Astrocyte (in vitro differentiated cells and primary cell): ENCODE data around the gene CPLX4. TPM values are rescaled to one million over a fixed set of nuclear protein-coding genes. Genes with fewer than 3 reads are reported as not detected.

Source experiments
- DNase-seq: peaks from one replicate; pipeline ENCODE4 v3.0.0-alpha.2; 2010; ENCODE audit warnings: low read depth
- FAIRE-seq: peaks from 2 replicates; lab custom pipeline; 2011; peaks lifted over from hg19 to GRCh38; lab: Jason Lieb, UNC
- H2AFZ ChIP-seq: 2 replicates; pipeline ENCODE4 v1.6.0; 2012; ENCODE audit warnings: low read depth, low read length, inconsistent platforms
- H3K27ac ChIP-seq: 2 replicates; pipeline ENCODE4 v1.5.1; 2011; ENCODE audit warnings: low read depth, low read length, inconsistent platforms
- H3K27me3 ChIP-seq: 2 replicates; pipeline ENCODE4 v1.6.0; 2011; ENCODE audit warnings: low read length, inconsistent platforms; ENCODE audit not compliant: insufficient read depth
- H3K36me3 ChIP-seq: 2 replicates; pipeline ENCODE4 v1.5.1; 2011; ENCODE audit warnings: low read length, inconsistent platforms; ENCODE audit not compliant: insufficient read depth
- H3K4me1 ChIP-seq: 2 replicates; pipeline ENCODE4 v1.5.1; 2011; ENCODE audit warnings: low read length, inconsistent platforms; ENCODE audit not compliant: insufficient read depth
- H3K4me2 ChIP-seq: 2 replicates; pipeline ENCODE4 v1.6.0; 2012; ENCODE audit warnings: low read length, inconsistent platforms
- H3K4me3 ChIP-seq: 2 replicates; pipeline ENCODE4 v1.5.1; 2011; ENCODE audit warnings: low read depth, mild to moderate bottlenecking, low read length, inconsistent platforms; ENCODE audit not compliant: insufficient read depth
- H3K79me2 ChIP-seq: 2 replicates; pipeline ENCODE4 v1.6.0; 2012; ENCODE audit warnings: mild to moderate bottlenecking, low read length, inconsistent platforms; ENCODE audit not compliant: insufficient read depth
- H3K9ac ChIP-seq: 2 replicates; pipeline ENCODE4 v1.6.0; 2012; ENCODE audit warnings: mild to moderate bottlenecking, low read length, inconsistent platforms
- H3K9me3 ChIP-seq: 2 replicates; pipeline ENCODE4 v1.5.1; 2012; ENCODE audit warnings: low read depth, mild to moderate bottlenecking, low read length, inconsistent platforms; ENCODE audit not compliant: insufficient read depth
- H4K20me1 ChIP-seq: 2 replicates; pipeline ENCODE4 v1.6.0; 2012; ENCODE audit warnings: low read length, inconsistent platforms; ENCODE audit not compliant: insufficient read depth
- H3K27ac Mint-ChIP-seq: one replicate; pipeline ENCODE4 v1.8.0; 2021; ENCODE audit warnings: mild to moderate bottlenecking, mixed read lengths; ENCODE audit not compliant: unreplicated experiment
- H3K27me3 Mint-ChIP-seq: one replicate; pipeline ENCODE4 v1.8.0; 2021; ENCODE audit warnings: low read depth, mixed read lengths; ENCODE audit not compliant: unreplicated experiment
- H3K36me3 Mint-ChIP-seq: one replicate; pipeline ENCODE4 v1.8.0; 2021; ENCODE audit warnings: low read depth, mixed read lengths; ENCODE audit not compliant: unreplicated experiment
- H3K4me1 Mint-ChIP-seq: one replicate; pipeline ENCODE4 v1.8.0; 2021; ENCODE audit warnings: low read depth, mixed read lengths; ENCODE audit not compliant: unreplicated experiment
- H3K4me3 Mint-ChIP-seq: one replicate; pipeline ENCODE4 v1.8.0; 2021; ENCODE audit warnings: mild to moderate bottlenecking, moderate library complexity, mixed read lengths; ENCODE audit not compliant: unreplicated experiment
- H3K9me3 Mint-ChIP-seq: one replicate; pipeline ENCODE4 v1.8.0; 2021; ENCODE audit warnings: mild to moderate bottlenecking, mixed read lengths; ENCODE audit not compliant: unreplicated experiment
- CTCF ChIP-seq: IDR thresholded peaks from 2 replicates; pipeline ENCODE4 v1.5.1; 2011; ENCODE audit warnings: low read depth, mild to moderate bottlenecking, inconsistent platforms, low read length, moderate library complexity; ENCODE audit not compliant: insufficient read depth
- EZH2 ChIP-seq: IDR thresholded peaks from 2 replicates; pipeline ENCODE4 v1.6.1; 2012; ENCODE audit warnings: mild to moderate bottlenecking, low read length, inconsistent platforms; ENCODE audit not compliant: insufficient read depth
- total RNA-seq: library from RNA; stranded (reverse); gene quantifications from 2 replicates; pipeline ENCODE4 v1.2.1, GENCODE V29; 2021

The CPLX4 gene
- total RNA-seq, 1 donor from 2014 or later, result not detected

- H3K27me3 Mint-ChIP-seq, result peaks cover 81% of the 10 kb centered on the region
- Histone ChIP-seq H4K20me1 (peaks cover 5% of the 10 kb centered on the region), H3K79me2 (no peaks in the 10 kb centered on the region), H3K4me1 (peaks cover 3% of the 10 kb centered on the region), H3K9me3 (peaks cover 7% of the 10 kb centered on the region), H3K4me3 (no peak overlapping the region), H3K27me3 (peaks cover 95% of the 10 kb centered on the region), H3K27ac (no peak overlapping the region), H3K9ac (no peak overlapping the region), H2AFZ (peak overlapping the region; percentile 66), H3K4me2 (peak overlapping the region; percentile 60), H3K36me3 (no peaks in the 10 kb centered on the region)
- TF ChIP-seq CTCF, result no peak
- peak; percentile 98 for TF ChIP-seq EZH2
- H3K27ac Mint-ChIP-seq, result no peak overlapping the region
- H3K9me3 Mint-ChIP-seq, result peaks cover 12% of the 10 kb centered on the region
- H3K4me1 Mint-ChIP-seq, result no peaks in the 10 kb centered on the region
- H3K4me3 Mint-ChIP-seq, result no peak overlapping the region
- no peak for FAIRE-seq
- no peaks in the 10 kb centered on the region for H3K36me3 Mint-ChIP-seq
- no peak for DNase-seq
Observed at GRCh38 chr18:59268721-59269562, 49.5 kb downstream of the CPLX4 start.

- H3K27ac Mint-ChIP-seq, result no peak overlapping the region
- Histone ChIP-seq H2AFZ (peak overlapping the region; percentile 66), H3K4me3 (no peak overlapping the region)
Observed at GRCh38 chr18:59268127-59268720, 50.2 kb downstream of the CPLX4 start.

More at GRCh38 chr18:59268127-59268720, 50.2 kb downstream of the CPLX4 start:
- Mint-ChIP-seq H3K4me1 (peaks cover 3% of the 10 kb centered on the region), H3K4me3 (no peak overlapping the region), H3K36me3 (no peaks in the 10 kb centered on the region), H3K27me3 (peaks cover 83% of the 10 kb centered on the region), H3K9me3 (peaks cover 12% of the 10 kb centered on the region)
- FAIRE-seq (no peak), DNase-seq (no peak)
- peaks cover 3% of the 10 kb centered on the region for H3K4me1 ChIP-seq
- H3K9ac ChIP-seq, result no peak overlapping the region
- peaks cover 7% of the 10 kb centered on the region for H3K9me3 ChIP-seq
- H3K27ac ChIP-seq, result no peak overlapping the region
- TF ChIP-seq CTCF, result no peak
- TF ChIP-seq EZH2, result peak; percentile 96
- H3K4me2 ChIP-seq, result peak overlapping the region; percentile 15
- H3K27me3 ChIP-seq, result peaks cover 95% of the 10 kb centered on the region
- no peaks in the 10 kb centered on the region for H3K79me2 ChIP-seq
- H3K36me3 ChIP-seq, result no peaks in the 10 kb centered on the region
- H4K20me1 ChIP-seq, result peaks cover 5% of the 10 kb centered on the region
